ENCODE data around the gene GALNT10.
"Not testable (repeated sequence)": the region's sequence is repeated elsewhere in the genome, so short reads cannot be mapped to it uniquely, and the experiment has no call there.

Gene GALNT10

DNA sequence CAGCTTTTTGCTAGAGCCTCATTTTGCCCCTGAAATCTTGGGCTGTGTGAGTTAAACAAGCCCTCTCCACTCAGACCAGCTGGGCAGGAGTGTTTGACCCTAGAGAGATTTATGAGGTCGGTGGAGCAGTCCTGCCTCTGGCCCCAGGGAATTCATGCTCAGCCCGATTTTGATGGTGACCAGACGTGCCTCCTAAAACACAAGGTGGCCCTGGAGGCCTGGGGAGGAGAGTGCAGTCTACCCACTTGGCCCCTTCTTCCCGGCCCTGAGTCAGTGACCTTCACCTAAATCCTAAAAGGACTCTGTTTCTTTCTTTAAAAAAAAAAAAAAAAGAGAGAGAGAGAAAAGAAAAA is 168.7 kb downstream of the GALNT10 start:
- no peak for DNase-seq

DNA sequence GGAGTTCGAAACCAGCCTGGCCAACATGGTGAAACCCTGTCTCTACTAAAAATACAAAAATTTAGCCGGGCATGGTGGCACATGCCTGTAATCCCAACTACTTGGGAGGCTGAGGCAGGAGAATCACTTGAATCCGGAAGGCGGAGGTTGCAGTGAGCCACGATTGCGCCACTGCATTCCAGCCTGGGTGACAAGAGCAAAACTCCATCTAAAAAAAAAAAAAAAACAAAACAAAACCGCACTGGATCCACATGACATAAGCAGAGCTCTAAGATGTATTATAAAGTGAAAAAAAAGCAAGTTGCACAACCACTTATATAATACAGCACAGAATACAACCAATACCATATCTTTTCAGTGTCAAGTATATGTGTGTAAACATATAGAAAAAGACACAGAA is 169.7 kb downstream of the GALNT10 start:
- not testable (repeated sequence) for DNase-seq

DNA sequence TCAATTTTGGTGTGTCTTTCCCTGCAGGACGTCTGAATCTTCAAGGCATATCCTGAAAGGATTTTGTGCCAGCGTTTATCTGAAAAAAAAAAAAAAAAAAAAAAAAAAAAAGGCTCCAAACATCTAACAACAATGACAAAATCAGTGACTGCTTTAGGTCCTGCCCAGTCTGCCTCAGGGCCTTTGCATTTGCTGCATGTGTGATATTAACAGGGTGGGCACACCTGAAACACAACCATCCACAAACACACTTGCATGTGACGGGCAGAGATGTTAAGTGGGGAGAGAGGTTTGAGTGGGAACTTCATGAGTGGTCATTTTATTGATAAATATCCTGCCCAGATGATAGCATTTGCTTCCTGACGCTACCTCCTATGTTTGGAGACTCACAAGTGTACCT is 172.9 kb downstream of the GALNT10 start:
- DNase-seq = no peak

DNA sequence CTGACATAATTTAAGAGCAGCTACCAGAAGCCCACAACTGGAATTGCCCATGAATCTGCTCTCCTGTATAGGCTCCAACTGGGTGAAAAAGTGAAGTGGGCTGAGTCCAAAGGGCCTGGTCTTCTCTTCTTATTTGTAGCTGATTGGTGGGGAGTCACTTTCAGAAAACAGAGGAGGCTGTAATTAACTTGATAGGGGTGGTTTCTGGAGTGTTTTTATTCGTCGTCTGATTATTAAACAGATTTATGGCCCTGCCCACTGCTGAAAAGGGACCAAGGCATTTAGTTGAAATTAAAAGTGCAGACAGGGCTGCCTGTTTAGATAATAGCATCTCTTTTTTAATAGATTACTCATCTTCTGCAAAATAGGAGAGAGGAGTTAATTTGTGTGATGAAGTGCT is 174.2 kb downstream of the GALNT10 start:
- DNase-seq = no peak

DNA sequence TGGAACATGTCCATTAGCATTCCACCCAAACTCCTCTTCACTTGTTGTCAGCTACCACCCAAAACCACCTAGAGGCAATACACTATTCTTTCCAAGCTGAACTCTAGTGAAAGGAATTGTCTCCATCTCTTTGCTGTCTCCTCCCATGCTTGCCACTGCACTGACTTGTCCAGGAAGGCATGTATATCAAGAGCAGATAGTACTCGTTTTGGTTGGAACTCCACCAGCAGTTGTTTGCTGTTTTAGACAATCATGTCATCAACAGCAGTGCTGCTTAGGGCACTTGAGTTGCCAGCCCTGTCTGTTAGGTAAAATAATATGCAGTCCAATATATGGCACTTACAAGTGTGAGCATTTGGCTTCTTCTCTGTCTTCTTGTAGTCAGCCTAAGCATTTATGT is 175.3 kb downstream of the GALNT10 start:
- no peak for DNase-seq

DNA sequence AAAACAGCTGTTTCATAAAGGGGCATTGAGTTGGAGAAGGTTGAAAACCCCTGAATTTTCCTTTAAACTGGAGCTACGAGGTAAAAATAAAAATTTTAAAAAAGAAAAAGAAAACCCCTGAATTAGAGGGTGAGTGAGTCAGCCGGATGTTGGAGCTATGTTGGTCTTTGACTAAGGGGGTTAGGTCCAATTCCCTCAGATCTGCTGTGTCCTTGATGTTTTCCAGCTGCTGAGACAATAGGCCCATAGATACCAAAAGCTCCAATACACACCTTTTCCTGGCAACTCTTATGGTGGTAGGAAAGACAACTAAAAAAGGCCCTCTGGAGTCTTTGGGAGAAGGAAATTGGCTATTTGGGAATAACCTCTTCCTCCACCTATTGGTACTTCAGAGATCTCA is 175.8 kb downstream of the GALNT10 start:
- DNase-seq = no peak

DNA sequence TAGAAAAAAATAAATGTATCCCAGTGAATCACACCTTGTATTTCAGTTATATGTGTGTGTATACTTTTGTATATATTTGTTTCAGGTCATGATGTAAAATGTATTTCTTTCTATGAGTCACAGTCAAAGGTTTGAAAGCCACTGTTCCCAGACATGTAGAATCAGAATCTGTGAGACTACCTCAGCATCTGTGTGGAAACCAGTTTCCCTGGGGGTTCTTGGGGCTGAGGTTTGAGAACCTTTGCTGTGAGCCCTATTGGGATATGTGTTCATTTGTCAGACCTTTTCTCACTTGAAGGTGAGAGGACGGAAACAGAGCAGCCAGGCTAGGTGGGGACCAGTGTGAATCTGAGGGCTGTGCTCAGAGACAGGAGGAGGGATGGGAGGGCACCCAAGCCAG is 176.6 kb downstream of the GALNT10 start:
- no peak for DNase-seq

DNA sequence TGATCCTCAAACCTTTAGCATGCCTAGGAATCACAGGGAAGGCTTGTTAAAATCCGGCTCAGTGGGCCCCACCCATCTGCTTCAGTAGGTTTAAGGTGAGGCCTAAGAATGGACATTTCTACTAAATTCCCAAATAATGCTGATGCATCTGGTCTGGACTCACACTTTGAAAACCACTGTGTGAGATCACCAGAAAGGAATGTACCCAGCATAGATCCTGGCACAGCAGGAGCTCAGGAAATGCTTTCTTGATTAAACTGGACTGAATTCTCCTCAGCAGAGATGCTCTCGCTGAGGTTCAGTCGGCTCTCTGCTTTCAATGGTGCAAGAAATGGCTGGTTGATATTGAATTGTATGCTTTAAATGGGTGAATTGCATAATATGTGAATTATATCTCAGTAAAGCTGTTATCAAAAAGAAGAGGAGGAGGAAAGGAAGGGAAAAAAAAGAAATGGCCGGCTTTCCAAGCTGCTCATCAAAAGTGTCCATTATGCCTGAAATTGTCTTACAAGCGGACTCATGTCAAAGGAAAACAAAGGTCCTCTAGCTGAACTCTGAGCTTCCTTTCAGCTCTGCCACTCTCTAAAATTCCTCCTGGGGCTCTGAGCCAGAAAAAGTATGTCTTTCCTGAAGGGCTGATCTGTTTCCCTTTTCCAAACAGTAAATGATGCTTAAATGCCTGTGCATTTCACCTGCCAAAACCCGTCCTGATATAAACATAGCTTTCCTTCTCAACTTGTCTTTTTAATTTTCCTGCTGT is 177.7 kb downstream of the GALNT10 start:
- DNase-seq = no peak

DNA sequence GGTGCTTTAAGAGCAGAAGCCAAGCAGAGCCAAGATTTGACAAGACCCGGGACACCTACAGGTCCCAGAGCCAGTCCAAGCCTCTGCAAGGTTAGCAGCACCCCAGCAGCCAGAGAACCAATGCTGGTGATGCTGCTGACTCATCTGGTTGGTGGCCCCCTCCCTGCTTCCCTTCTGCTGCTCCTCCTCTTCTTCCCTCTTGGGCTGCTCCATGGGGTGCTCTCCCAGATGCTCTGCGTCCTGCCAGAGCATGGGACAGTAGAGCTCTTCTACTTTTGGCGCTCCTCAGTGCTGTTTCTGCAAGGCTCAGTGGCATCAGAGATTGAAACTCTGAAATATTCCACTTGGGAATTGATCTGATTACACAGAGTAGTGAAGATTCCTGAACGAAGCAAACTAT is 179.1 kb downstream of the GALNT10 start:
- no peak for DNase-seq

DNA sequence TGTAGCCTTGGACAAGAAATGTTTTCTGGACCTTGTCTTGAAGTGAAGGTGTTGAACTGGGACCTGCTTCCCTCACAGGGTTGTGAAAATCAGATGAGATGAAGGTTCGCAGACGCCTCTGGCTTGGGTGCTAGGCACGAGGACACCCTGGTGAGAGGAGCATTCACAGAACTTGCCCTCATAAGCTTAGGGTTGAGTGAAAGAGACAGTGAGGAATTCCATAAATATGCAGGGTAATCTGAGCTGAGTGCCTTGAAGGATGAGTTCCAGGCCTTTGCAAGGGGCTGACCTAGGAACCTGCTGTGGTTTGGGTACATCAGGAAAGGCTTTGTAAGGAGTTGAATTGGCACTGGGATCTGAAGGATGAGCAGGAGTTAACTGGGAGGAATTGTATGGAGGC is 179.6 kb downstream of the GALNT10 start:
- DNase-seq = no peak

DNA sequence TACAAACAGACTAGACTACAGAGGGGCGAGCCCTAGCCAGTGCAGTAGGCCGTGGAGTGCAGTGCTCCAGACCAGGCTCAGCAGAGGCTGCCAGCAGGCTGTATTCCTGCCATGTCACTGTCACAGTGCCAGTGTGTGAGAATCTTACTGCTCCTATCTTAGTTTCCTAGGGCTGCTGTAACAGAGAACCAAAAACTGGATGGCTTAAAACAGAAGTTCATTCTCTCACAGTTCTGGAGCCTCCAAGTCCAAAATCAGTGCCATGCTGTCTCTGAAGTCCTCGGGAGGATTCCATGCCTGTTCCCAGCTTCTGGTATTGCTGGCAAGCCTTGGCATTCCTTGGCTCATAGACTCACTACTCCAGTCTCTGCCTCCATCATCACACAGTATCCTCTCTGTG is 180.3 kb downstream of the GALNT10 start:
- no peak for DNase-seq

DNA sequence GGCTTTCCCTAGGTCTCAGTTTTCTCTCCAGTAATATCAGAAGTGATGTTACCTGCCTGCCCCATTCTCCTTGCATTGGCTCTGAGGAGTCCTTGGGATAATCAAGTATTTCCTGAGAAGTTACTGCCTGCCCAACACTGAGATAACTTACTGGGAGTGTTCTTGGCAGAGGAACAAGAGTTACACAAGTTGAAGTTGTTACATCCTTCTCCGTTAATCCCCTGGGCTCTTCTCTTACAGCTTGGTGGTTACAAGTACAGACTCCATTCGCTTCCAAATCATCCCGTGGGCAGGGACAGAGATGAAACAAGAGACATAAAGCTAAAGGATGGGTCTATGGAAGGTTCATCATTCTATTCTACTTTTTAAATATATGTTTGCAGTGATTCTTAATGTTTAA is 181.2 kb downstream of the GALNT10 start:
- DNase-seq = no peak

DNA sequence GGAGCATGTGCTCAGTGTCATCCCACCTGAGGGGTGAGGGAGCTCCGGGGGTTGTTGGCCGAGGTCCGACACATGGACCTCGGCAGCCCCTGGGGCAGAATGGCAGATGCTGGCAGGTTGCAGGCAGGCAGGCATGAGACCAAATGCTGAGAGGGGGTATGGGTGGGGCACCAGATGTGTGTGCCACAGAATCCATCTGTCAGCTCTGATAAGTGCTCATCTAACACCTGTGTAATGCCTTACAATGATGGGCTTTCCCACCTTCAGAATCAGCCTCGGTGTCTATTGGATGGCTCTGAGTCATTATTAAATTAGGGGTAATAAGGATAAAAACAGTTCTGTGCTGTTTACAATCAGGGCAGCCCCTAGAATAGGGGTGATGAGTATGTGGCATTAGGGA is 182.1 kb downstream of the GALNT10 start:
- DNase-seq = no peak

DNA sequence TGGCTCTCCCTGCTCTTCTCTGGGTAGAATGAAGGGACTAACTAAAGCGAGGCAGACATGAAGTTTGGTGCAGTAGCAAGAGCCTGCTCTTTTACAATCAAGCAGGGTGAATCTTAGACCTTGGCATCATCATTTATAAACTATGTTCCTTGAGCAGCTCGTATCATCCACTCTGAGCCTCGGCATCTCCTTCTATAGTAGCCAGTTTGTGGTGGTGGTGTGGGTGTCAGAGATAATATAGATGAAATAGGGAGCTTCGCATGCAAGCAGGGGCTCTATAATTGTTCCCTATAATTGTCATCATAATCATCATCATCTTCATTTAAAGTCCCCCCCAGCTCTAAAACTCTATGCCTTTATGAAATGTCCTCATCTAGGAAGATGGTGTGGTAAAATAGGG is 182.8 kb downstream of the GALNT10 start:
- no peak for DNase-seq

DNA sequence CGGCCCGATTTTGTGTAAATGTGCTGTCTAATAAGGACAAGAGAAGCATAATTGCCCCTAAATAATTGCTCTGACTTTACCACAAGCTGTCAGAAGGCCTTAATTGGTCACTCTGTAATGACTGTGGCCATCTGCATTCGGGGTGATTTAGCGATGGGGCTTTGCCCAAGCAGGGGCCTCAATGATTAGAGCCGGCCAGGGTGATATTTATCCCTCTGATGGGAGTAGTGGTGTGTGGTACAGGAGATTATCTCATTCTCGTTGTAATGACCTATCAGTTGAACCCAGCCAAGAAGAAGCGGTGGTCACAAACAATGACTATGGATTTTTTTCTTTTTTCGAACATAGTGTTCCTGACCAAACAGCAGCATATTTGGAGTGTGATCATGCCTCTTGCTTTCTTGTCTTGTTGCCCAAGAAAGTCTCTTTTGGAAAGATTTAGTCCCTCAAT is 183.2 kb downstream of the GALNT10 start:
- no peak for DNase-seq

DNA sequence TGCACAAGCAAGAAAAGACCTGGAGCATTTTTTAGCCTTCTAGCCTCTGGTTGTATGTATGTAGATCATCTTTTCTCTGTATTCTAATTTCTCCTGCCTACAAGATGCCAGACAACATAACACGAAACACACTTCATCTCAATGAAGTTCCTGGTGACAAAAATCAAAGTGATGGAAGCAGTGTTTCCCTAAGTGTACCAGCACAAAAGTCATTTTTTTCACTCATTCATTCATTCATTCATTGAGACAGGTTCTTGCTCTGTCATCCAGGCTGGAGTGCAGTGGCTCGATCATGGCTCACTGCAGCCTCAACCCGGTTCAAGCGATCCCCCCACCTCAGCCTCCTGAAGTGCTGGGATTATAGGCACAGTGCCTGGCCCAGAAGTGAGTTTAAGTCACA is 183.7 kb downstream of the GALNT10 start:
- DNase-seq = no peak

DNA sequence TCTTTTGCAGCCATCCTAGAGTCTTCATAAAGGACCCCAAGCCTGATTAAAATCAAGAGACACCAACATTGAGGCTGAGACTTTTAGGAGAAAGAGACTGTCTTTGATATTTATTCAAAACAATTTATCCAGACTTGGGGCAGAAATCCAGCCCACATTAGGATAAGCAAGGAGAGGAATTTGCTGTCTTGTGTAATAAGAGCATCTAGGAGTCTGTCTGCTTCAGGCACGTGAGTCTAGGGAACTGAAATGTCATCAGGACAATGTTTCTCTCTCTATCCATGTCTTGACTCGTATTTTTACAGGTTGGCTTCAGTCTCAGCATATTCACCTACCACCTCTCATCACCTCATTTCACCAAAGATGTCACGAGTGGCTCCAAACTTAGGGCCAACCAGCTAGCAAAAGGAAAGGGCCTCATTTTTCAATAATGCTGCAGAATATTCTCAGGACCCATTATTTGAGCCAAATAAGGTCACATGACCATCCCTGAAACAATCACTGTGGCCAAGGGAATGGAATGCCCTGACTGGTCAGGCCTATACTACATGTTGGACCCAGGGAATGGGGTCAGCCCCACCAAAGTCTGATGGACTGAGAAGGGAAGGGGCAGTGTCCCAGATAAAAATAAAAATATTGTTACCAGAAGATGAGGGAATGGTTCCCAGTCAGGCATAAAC is 184.9 kb downstream of the GALNT10 start:
- no peak for DNase-seq

DNA sequence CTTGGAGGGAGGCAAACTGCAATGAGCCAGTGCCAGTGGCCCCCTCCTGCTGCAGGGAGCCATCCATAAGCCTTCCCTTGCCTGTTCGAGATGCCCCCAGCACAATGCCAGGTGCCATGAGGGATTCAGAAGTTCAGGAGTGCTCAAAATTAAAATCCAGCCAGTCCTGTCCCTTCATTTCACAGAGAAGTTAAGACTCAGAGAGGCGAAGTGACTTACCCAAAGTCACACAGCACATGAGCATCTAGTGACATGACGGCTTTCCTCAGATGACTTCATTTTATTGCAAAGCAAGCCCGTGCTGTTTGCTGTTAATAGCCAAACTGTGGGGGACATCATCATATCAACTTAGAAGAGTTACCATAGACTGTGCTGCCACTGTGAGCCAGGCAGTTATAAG is 185.9 kb downstream of the GALNT10 start:
- no peak for DNase-seq

DNA sequence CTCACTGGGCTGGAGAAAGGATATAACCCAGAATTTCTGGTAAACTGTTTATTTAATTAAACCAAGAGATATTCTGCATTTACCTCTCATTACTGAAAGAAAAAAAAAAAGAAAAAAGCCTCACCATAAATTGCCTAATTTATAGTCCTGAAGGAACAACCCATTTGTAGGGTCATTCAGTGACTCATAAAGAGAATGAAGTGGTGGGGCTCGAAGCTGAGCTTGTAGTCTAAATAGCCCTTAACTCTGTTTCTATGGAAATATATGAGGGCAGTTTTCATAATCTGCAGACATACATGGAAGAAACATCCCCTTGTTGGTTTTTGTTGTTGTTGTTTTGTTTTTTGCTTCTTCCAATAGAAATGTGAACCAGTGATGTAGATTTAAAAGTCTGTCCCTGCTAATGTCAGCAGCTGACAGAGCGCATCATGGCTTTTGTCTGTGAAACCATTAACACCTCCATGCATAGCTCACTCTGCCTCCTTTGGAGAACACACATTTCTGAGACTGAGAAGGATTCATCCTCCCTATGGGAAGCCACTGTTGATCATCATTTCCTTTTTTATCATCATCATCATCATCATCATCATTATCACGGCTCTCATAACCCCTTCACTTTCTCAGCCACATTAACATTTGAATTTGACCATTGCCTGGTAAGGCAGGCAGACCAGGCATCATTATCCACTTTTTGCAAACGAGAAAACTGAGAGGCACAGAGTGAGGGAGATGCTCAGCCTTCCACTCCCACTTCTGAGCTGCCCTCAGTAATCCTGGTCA is 187.4 kb downstream of the GALNT10 start:
- no peak for DNase-seq

DNA sequence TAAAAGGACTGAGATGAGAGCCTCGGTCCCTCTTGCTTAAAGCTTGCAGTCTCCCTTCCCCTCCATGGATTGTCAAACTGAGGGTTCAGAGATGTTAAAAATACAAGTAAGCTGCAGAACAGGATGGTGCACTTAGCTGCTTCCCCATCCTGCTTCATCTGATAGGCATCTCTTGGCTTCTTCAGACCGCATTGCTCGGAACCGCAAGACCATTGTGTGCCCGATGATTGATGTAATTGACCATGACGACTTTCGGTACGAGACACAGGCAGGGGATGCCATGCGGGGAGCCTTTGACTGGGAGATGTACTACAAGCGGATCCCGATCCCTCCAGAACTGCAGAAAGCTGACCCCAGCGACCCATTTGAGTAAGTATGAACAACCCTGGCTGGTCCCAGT is 189.7 kb downstream of the GALNT10 start:
- no peak for DNase-seq

DNA sequence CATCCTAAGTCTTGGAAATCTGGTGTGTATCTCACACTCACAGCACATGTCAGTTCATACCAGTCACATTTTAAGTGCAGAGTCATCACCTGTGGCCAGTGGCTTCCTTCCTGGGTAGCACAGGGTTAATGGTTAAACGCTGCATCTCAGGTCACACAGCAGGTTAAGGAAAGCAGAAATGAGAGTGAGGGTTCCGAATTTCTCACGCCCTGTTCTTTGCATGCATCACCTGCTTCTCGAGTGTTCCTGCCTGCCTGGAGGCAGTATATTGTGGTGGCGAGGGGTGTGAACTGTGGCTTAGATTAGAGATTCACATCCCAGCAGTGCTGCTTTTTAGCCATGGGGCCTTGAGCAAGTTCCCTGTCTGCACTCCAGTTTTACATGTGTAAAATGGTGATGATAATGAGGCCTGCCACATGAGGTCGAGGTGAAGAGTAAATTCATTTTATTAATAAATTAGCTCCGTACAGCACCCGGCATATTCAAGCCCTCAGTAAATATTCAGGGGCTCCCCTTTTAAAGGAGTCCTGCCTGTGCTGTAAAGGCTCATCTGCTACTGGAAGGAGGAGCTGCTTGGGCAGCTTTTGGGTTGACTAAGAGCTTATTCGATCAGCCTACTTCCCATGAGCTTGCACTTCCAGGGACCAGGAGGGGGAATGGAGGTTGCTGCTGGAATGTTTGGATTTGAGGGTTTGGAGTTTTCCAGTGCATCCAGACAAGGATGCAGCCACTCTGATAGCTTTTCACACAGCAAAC is 194.1 kb downstream of the GALNT10 start:
- DNase-seq = no peak

DNA sequence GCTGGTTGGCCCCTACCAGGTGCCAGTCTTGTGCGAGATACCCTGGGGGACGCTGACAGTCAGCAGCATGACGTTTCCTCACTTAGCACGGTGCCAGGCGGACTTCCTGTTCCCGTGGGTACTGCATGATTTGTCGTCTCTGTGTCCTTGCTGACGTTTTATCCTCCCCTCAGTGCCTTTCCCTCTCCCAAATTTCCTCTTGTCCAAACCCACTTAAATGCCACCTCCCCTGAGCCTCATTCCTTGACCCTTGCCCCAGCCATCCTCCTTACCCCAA is 194.6 kb downstream of the GALNT10 start:
- DNase-seq = no peak

DNA sequence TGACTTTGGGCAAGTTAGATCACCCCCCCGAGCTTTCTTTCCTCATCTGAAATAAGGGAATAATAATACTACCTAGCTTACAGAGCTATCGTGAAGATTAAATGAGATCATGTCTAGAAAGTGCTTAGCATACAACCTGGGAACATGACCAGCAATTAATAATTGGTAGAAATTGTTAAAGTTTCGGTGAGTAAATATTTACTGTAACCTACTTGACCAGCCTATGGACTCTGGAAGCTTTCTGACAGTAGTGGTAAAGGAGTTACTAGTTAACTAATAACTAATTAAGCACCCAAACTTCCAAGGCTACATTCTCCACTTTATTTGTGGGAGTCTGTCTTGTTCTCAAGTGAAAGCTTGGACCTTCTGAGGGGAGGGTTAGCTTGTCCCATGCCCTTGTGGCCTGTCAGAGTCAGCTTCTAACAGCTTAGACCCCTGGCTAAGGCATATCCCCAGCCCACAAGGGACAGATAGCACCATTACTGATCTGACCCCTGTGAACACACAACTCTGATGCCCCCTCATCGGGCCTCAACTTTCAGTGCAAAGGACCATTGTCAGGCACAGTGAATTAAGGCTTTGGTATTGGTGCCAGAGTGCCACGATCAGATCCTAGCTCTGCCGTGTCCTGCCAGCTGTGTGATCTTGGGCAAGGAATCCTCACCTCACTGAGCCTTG is 196.6 kb downstream of the GALNT10 start:
- no peak for DNase-seq

All from effector CD4-positive, alpha-beta T cell (primary cell).